ENCODE data around the gene NLRP11.

- TF ChIP-seq CTCF (IDR thresholded peaks at IDR 0.05) (no peak), POLR2A (IDR thresholded peaks at IDR 0.05) (no peak)
Observed at GRCh38 chr19:55858401-55858800, 26.6 kb upstream of the NLRP11 start.
